ENCODE results near the gene SDE2. TPM values are rescaled to one million over a fixed set of nuclear protein-coding genes. Genes with fewer than 3 reads are reported as not detected.
"Not testable (repeated sequence)": the region's sequence is repeated elsewhere in the genome, so short reads cannot be mapped to it uniquely, and the experiment has no call there.

Gene SDE2
- polyA plus RNA-seq, 2 donors = 3.3 to 6.1 TPM

DNA sequence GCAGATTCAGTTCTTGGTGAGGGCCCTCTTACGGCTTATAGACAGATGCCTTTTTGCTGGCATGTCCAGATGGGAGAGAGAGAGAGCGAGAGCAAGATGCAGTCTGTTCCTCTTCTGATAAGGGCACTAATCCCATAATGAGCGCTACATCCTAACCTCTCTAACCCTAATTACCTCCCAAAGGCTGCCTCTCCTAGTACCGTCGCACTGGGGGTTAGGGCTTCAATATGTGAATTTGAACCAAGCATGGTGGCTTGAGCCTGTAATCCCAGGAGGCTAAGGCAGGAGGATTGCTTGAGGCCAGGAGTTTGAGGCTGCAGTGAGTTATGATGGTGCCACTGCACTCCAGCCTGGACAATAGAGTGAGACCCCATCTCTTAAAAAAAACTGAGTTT is 10.5 kb upstream of the SDE2 start:
- H3K36me3 ChIP-seq (ENCODE audit: control insufficient read depth in 2 of 2, insufficient read depth in 2 of 2, low read length in 1 of 2) = no peaks in the 10 kb centered on the region
- no peak overlapping the region for H3K27ac ChIP-seq (ENCODE audit: low read depth in 2 of 2, low read length in 1 of 2)
- no peak overlapping the region for H3K4me3 ChIP-seq (ENCODE audit: low read depth in 1 of 2, low read length in 2 of 2)
- H3K4me1 ChIP-seq (ENCODE audit: control insufficient read depth in 2 of 2, insufficient read depth in 2 of 2, low read length in 1 of 2) = no peaks in the 10 kb centered on the region
- no peaks in the 10 kb centered on the region for H3K27me3 ChIP-seq (ENCODE audit: control insufficient read depth in 1 of 2, insufficient read depth in 2 of 2, low read length in 2 of 2)
- 97% methylated on average over 5 of the region's 5 CpGs for WGBS, 2 donors
- no peaks in the 10 kb centered on the region for H3K9me3 ChIP-seq (ENCODE audit: control insufficient read depth in 2 of 2, insufficient read depth in 1 of 2, low read depth in 1 of 2, low read length in 1 of 2)

DNA sequence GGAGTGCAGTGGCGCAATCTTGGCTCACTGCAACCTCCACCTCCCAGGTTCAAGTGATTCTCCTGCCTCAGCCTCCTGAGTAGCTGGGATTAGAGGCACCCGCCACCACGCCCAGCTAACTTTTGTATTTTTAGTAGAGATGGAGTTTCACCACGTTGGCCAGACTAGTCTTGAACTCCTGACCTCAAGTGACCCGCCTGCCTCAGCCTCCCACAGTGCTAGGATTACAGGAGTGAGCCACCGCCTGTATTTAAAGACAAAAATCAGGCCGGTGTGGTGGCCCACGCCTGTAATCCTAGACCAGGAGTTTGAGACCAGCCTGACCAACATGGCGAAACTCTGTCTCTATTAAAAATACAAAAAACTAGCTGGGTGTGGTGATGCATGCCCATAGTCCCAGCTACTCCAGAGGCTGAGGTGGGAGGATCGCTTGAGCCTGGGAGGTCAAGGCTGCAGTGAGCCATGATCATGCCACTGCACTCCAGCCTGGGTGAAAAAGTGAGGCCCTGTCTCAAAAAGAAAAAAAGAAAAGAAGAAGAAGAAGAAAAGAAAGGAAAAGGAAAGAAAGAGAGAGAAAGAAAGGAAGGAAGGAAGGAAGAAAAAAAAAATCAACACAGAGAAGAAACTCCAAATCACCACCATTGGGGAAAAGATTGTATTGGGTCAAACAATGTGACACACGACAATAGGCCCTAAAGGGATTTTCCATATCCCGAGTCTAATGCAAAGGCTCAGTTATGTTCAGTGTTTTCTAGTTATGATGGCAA is 8.2 kb upstream of the SDE2 start:
- WGBS, 2 donors = 89 to 91% methylated on average over 12 of the region's 12 CpGs
- H3K4me1 ChIP-seq (ENCODE audit: control insufficient read depth in 2 of 2, insufficient read depth in 2 of 2, low read length in 1 of 2); H3K36me3 ChIP-seq (ENCODE audit: control insufficient read depth in 2 of 2, insufficient read depth in 2 of 2, low read length in 1 of 2); H3K9me3 ChIP-seq (ENCODE audit: control insufficient read depth in 2 of 2, insufficient read depth in 1 of 2, low read depth in 1 of 2, low read length in 1 of 2); H3K27me3 ChIP-seq (ENCODE audit: control insufficient read depth in 1 of 2, insufficient read depth in 2 of 2, low read length in 2 of 2); H3K4me3 ChIP-seq (ENCODE audit: low read depth in 1 of 2, low read length in 2 of 2); H3K27ac ChIP-seq (ENCODE audit: low read depth in 2 of 2, low read length in 1 of 2): not testable (repeated sequence)

DNA sequence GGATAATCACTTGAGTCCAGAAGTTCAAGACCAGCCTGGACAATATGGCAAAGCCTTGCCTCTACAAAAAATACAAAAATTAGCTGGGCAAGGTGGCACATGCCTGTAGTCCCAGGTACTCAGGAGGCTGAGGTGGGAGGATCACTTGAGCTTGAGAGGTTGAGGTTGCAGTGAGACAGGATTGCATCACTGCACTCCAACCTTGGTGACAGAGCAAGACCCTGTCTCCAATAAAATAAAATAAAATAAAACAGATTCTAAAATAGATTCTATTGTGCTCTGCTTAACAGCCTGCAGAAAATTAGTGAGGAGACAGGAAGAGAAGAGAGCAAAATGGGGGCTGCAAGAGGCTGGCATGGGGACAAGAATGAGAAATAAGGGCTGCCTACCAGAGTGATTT is 7.5 kb upstream of the SDE2 start:
- Histone ChIP-seq H3K4me3 (ENCODE audit: low read depth in 1 of 2, low read length in 2 of 2) (no peak overlapping the region), H3K4me1 (ENCODE audit: control insufficient read depth in 2 of 2, insufficient read depth in 2 of 2, low read length in 1 of 2) (no peaks in the 10 kb centered on the region), H3K36me3 (ENCODE audit: control insufficient read depth in 2 of 2, insufficient read depth in 2 of 2, low read length in 1 of 2) (no peaks in the 10 kb centered on the region), H3K27ac (ENCODE audit: low read depth in 2 of 2, low read length in 1 of 2) (no peak overlapping the region), H3K9me3 (ENCODE audit: control insufficient read depth in 2 of 2, insufficient read depth in 1 of 2, low read depth in 1 of 2, low read length in 1 of 2) (no peaks in the 10 kb centered on the region), H3K27me3 (ENCODE audit: control insufficient read depth in 1 of 2, insufficient read depth in 2 of 2, low read length in 2 of 2) (no peaks in the 10 kb centered on the region)

DNA sequence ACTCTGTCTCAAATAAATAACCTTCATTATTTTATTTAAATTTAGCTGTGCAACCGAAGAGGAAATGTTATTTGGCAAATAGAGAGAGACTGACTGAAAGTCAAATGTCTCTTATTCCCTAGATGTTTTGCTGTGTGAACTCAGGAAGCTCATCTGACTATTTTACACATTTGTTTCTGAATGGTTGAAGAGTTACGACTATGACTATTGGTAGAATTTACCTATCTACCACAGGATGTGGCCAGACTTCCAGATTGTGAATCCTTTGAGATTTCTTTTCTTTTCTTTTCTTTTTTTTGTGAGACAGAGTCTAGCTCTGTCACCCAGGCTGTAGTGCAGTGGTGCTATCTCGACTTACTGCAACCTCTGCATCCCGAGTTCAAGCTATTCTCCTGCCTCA is 5.3 kb upstream of the SDE2 start:
- no peaks in the 10 kb centered on the region for H3K4me1 ChIP-seq (ENCODE audit: control insufficient read depth in 2 of 2, insufficient read depth in 2 of 2, low read length in 1 of 2)
- 84 to 88% methylated on average over 4 of the region's 4 CpGs for WGBS, 2 donors

DNA sequence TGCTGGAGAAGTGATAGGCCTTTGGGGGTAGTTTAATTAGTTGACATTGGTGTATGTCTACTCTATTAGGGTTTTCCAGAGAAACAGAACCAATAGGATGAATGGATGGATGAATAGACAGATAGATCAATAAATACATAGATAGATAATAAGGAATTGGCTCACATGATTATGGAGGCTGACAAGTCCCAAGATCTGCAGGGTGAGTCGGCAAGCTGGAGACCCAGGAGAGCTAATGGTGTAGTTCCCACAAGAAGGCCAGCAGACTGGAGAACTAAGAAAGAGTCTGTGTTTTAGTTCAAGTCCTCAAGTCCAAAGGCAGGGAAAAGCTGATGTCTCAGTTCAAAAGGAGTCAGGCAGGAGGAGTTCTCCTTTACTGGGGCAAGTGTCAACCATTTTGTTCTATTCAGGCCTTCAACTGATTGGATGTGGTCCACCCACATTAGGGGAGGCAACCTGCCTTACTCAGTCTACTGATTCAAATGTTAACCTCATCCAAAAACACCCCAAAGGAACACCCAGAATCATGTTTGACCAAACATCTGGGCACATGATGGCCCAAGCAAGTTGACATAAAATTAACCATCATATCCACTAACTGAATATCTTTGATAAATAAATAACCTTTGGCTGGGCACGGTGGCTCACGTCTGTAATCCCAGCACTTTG is 4.5 kb upstream of the SDE2 start:
- no peaks in the 10 kb centered on the region for H3K4me1 ChIP-seq (ENCODE audit: control insufficient read depth in 2 of 2, insufficient read depth in 2 of 2, low read length in 1 of 2)
- 89 to 93% methylated on average over 3 of the region's 3 CpGs for WGBS, 2 donors
- no peaks in the 10 kb centered on the region for H3K9me3 ChIP-seq (ENCODE audit: control insufficient read depth in 2 of 2, insufficient read depth in 1 of 2, low read depth in 1 of 2, low read length in 1 of 2)
- no peaks in the 10 kb centered on the region for H3K36me3 ChIP-seq (ENCODE audit: control insufficient read depth in 2 of 2, insufficient read depth in 2 of 2, low read length in 1 of 2)
- H3K27me3 ChIP-seq (ENCODE audit: control insufficient read depth in 1 of 2, insufficient read depth in 2 of 2, low read length in 2 of 2) = no peaks in the 10 kb centered on the region
- no peak overlapping the region for H3K4me3 ChIP-seq (ENCODE audit: low read depth in 1 of 2, low read length in 2 of 2)
- no peak overlapping the region for H3K27ac ChIP-seq (ENCODE audit: low read depth in 2 of 2, low read length in 1 of 2)

More for the DNA sequence above, 5.3 kb upstream of the SDE2 start:
- H3K27ac ChIP-seq (ENCODE audit: low read depth in 2 of 2, low read length in 1 of 2) = no peak overlapping the region
- H3K4me3 ChIP-seq (ENCODE audit: low read depth in 1 of 2, low read length in 2 of 2) = no peak overlapping the region
- H3K9me3 ChIP-seq (ENCODE audit: control insufficient read depth in 2 of 2, insufficient read depth in 1 of 2, low read depth in 1 of 2, low read length in 1 of 2) = no peaks in the 10 kb centered on the region
- no peaks in the 10 kb centered on the region for H3K36me3 ChIP-seq (ENCODE audit: control insufficient read depth in 2 of 2, insufficient read depth in 2 of 2, low read length in 1 of 2)
- H3K27me3 ChIP-seq (ENCODE audit: control insufficient read depth in 1 of 2, insufficient read depth in 2 of 2, low read length in 2 of 2) = no peaks in the 10 kb centered on the region

DNA sequence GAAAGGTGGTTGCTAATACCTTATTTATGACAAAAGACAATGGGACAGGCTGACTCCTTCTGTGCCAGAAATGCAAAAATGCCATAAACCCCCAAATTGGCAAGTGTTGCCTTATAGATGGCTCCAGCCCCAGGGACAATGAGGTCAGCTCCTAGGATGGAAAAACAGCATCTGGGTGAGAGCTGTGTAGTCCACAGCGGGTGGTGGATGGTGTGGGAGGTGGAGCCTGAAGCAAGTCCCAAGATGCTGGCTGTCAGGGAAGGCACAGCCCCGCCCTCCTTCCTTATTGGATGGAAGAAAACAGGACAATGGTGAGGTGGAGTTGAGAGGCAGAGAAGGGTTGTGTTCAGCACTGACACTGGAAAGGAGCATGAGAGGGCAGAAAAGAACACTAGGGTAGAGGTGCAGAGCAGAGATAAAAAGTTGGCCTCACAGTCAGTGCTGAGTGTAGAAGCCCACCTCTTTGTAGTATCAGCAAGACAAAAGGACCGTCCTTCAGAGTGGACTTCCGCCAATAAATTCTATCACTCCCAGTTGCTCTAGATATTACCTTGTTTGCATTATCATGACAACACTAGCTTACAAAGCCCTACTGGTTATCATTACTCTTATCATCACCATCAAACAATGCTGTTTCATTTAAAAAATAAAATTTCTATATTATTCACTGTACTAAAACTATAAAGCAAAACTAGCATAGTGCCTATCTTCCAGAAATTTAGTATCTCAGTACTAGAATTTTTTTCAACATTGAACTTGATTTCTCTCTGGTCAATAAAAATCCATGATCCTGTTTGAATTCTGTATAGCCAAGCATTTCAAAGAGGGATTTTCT is 3.7 kb upstream of the SDE2 start:
- no peaks in the 10 kb centered on the region for H3K27me3 ChIP-seq (ENCODE audit: control insufficient read depth in 1 of 2, insufficient read depth in 2 of 2, low read length in 2 of 2)
- peaks cover 0 to under 1% of the 10 kb centered on the region in 2 donors for H3K4me1 ChIP-seq (ENCODE audit: control insufficient read depth in 2 of 2, insufficient read depth in 2 of 2, low read length in 1 of 2)
- peak overlapping the region; percentile 48 to 56 for H3K27ac ChIP-seq (ENCODE audit: low read depth in 2 of 2, low read length in 1 of 2)
- no peaks in the 10 kb centered on the region for H3K9me3 ChIP-seq (ENCODE audit: control insufficient read depth in 2 of 2, insufficient read depth in 1 of 2, low read depth in 1 of 2, low read length in 1 of 2)
- H3K36me3 ChIP-seq (ENCODE audit: control insufficient read depth in 2 of 2, insufficient read depth in 2 of 2, low read length in 1 of 2) = no peaks in the 10 kb centered on the region
- H3K4me3 ChIP-seq (ENCODE audit: low read depth in 1 of 2, low read length in 2 of 2) = no peak overlapping the region
- WGBS, 2 donors = 51 to 64% methylated on average over 4 of the region's 4 CpGs

DNA sequence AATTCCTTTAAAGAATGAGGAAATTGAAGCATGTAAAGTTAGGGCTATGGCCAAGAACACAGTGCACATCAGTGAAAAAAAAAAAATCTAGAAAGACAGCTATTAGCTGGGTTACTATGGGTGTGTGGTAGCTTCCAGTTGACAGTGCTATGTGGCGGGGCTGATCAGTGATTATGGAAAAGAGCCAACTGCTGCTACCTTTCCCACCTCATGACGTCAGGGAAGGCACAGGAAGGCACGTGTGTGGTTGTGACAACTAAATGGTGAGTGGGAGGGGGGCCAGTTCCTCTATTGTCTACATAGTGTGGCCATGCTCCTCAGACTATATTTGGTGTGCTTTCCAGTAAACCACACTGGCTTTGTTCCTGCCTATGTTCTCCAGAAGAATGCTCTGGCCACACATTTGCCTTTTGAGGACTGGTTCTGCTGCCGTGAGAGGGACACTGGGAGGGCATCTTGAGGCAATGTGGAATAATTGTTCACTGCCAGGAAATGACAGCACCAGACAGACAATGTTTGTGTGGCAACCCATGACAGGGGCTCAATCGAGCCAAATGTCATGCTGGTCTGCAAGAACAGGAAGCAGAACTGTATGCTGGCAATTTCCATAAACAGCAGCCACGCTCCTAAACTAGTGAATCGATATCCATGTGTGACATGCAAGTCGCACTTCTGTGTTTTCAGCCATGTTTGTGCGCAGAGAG is 3.0 kb upstream of the SDE2 start:
- no peak overlapping the region for H3K4me3 ChIP-seq (ENCODE audit: low read depth in 1 of 2, low read length in 2 of 2)
- no peaks in the 10 kb centered on the region for H3K36me3 ChIP-seq (ENCODE audit: control insufficient read depth in 2 of 2, insufficient read depth in 2 of 2, low read length in 1 of 2)
- H3K27ac ChIP-seq (ENCODE audit: low read depth in 2 of 2, low read length in 1 of 2) = peak overlapping the region; percentile 48 to 71
- no peaks in the 10 kb centered on the region for H3K27me3 ChIP-seq (ENCODE audit: control insufficient read depth in 1 of 2, insufficient read depth in 2 of 2, low read length in 2 of 2)
- 40 to 44% methylated on average over 9 of the region's 9 CpGs for WGBS, 2 donors
- no peaks in the 10 kb centered on the region for H3K9me3 ChIP-seq (ENCODE audit: control insufficient read depth in 2 of 2, insufficient read depth in 1 of 2, low read depth in 1 of 2, low read length in 1 of 2)
- peaks cover 0 to 4% of the 10 kb centered on the region in 2 donors for H3K4me1 ChIP-seq (ENCODE audit: control insufficient read depth in 2 of 2, insufficient read depth in 2 of 2, low read length in 1 of 2)

DNA sequence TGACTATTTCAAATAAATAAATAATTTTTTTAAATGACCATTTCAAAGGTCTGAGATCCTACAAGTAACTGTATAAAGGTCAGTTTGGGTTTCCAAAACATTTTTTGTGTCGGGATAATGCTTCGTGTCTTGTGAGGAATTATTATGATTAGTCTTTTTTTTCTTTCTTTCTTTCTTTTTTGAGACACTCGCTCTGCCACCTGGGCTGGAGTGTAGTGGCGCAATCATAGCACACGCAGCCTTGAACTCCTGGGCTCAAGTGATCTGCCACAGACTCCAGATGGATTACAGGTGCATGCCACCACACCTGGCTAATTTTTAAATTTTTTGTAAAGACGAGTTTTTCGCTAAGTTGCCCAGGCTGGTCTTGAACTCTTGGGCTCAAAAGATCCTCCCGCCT is 1.9 kb upstream of the SDE2 start:
- WGBS, 2 donors = 87 to 91% methylated on average over 8 of the region's 8 CpGs
- H3K4me3 ChIP-seq (ENCODE audit: low read depth in 1 of 2, low read length in 2 of 2) = no peak overlapping the region
- peaks cover 0 to 4% of the 10 kb centered on the region in 2 donors for H3K4me1 ChIP-seq (ENCODE audit: control insufficient read depth in 2 of 2, insufficient read depth in 2 of 2, low read length in 1 of 2)
- H3K27me3 ChIP-seq (ENCODE audit: control insufficient read depth in 1 of 2, insufficient read depth in 2 of 2, low read length in 2 of 2) = no peaks in the 10 kb centered on the region
- no peaks in the 10 kb centered on the region for H3K9me3 ChIP-seq (ENCODE audit: control insufficient read depth in 2 of 2, insufficient read depth in 1 of 2, low read depth in 1 of 2, low read length in 1 of 2)
- H3K36me3 ChIP-seq (ENCODE audit: control insufficient read depth in 2 of 2, insufficient read depth in 2 of 2, low read length in 1 of 2) = no peaks in the 10 kb centered on the region
- peak overlapping the region in 1 of 2 donors; percentile 13 for H3K27ac ChIP-seq (ENCODE audit: low read depth in 2 of 2, low read length in 1 of 2)

DNA sequence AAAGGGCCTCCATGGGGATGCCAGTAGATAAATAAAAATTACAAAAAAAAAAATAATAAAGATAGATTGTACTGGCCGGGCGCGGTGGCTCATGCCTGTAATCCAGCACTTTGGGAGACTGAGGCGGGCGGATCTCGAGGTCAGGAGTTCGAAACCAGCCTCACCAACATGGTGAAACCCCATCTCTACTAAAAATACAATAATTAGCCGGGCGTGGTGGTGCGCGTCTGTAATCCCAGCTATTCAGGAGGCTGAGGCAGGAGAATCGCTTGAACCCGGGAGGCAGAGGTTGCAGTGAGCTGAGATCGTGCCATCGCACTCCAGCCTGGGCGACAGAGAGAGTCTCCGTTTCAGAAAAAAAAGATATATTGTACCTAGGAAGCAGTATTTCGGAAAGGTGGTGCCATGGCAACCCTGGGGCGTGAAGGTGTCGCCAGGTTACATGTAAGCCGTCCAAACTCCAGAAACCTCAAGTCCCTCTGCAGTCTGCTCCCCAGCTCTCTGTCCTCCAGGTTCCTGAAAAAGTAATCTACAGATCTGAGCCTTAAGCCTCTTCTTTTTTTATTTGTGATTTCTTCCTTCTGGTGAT is 1.4 kb upstream of the SDE2 start:
- not testable (repeated sequence) for H3K27ac ChIP-seq (ENCODE audit: low read depth in 2 of 2, low read length in 1 of 2); H3K27me3 ChIP-seq (ENCODE audit: control insufficient read depth in 1 of 2, insufficient read depth in 2 of 2, low read length in 2 of 2); H3K9me3 ChIP-seq (ENCODE audit: control insufficient read depth in 2 of 2, insufficient read depth in 1 of 2, low read depth in 1 of 2, low read length in 1 of 2); H3K4me3 ChIP-seq (ENCODE audit: low read depth in 1 of 2, low read length in 2 of 2); H3K4me1 ChIP-seq (ENCODE audit: control insufficient read depth in 2 of 2, insufficient read depth in 2 of 2, low read length in 1 of 2); H3K36me3 ChIP-seq (ENCODE audit: control insufficient read depth in 2 of 2, insufficient read depth in 2 of 2, low read length in 1 of 2)
- 91% methylated on average over 21 of the region's 21 CpGs for WGBS, 2 donors
